Lower leg skin (tissue), 3 donors: ENCODE results near the gene AVEN.

ENCODE experiments used
- POLR2A ChIP-seq, 2 donors: fragments of 450-650 bp; IDR thresholded peaks; one replicate each; pipeline ENCODE4 v1.6.1; 2016 to 2017; ENCODE audit warnings: antibody characterized with exemption in 2 of 2, mild to moderate bottlenecking in 1 of 2, moderate library complexity in 1 of 2
- TF ChIP-seq, protein P1 (sequence below), 3 donors: fragments of 450-650 bp; IDR thresholded peaks; one replicate each; pipeline ENCODE4 v1.5.1; 2016; ENCODE audit warnings: antibody characterized with exemption in 3 of 3, mild to moderate bottlenecking in 3 of 3, moderate library complexity in 2 of 3

- TF ChIP-seq, protein P1, sequence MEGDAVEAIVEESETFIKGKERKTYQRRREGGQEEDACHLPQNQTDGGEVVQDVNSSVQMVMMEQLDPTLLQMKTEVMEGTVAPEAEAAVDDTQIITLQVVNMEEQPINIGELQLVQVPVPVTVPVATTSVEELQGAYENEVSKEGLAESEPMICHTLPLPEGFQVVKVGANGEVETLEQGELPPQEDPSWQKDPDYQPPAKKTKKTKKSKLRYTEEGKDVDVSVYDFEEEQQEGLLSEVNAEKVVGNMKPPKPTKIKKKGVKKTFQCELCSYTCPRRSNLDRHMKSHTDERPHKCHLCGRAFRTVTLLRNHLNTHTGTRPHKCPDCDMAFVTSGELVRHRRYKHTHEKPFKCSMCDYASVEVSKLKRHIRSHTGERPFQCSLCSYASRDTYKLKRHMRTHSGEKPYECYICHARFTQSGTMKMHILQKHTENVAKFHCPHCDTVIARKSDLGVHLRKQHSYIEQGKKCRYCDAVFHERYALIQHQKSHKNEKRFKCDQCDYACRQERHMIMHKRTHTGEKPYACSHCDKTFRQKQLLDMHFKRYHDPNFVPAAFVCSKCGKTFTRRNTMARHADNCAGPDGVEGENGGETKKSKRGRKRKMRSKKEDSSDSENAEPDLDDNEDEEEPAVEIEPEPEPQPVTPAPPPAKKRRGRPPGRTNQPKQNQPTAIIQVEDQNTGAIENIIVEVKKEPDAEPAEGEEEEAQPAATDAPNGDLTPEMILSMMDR (IDR thresholded peaks at IDR 0.05), result no peak
- no peak for TF ChIP-seq POLR2A (IDR thresholded peaks at IDR 0.05)
These were observed 748 bp upstream of the AVEN start for GRCh38 chr15:34039790-34040113.
